Stimulated activated memory B cell treated with anti-CD40 and anti-IgM and Interleukin-4, amounts not matched to agents 10 μg/mL and 1 μg/mL and 100 μg/mL, for 72 hours (primary cell): Measurements from ENCODE around the gene CGN.

Source experiments
- ATAC-seq: fragments of 150-1000 bp; cut with Tn5 transposase; 2 replicates; pipeline ENCODE4 v1.10.0; 2021
- H3K27ac Mint-ChIP-seq: one replicate; pipeline ENCODE4 v1.8.0; 2022; ENCODE audit warnings: mild to moderate bottlenecking, mixed read lengths
- H3K27me3 Mint-ChIP-seq: one replicate; pipeline ENCODE4 v1.8.0; 2022; ENCODE audit warnings: mixed read lengths
- H3K36me3 Mint-ChIP-seq: one replicate; pipeline ENCODE4 v1.8.0; 2022; ENCODE audit warnings: mixed read lengths
- H3K4me1 Mint-ChIP-seq: one replicate; pipeline ENCODE4 v1.8.0; 2022; ENCODE audit warnings: mixed read lengths
- H3K4me3 Mint-ChIP-seq: one replicate; pipeline ENCODE4 v1.8.0; 2022; ENCODE audit warnings: mild to moderate bottlenecking, moderate library complexity, mixed read lengths
- H3K9me3 Mint-ChIP-seq: one replicate; pipeline ENCODE4 v1.8.0; 2022; ENCODE audit warnings: mixed read lengths

The CGN gene

GRCh38 chr1:151579436-151580225 lies 68.4 kb downstream of the CGN start:
- Mint-ChIP-seq H3K27ac (no peak overlapping the region), H3K9me3 (no peaks in the 10 kb centered on the region), H3K36me3 (no peaks in the 10 kb centered on the region), H3K27me3 (no peaks in the 10 kb centered on the region), H3K4me3 (no peak overlapping the region), H3K4me1 (no peaks in the 10 kb centered on the region)
- ATAC-seq: no peak

GRCh38 chr1:151581451-151581850 lies 70.3 kb downstream of the CGN start:
- no peaks in the 10 kb centered on the region for H3K9me3 Mint-ChIP-seq

GRCh38 chr1:151581921-151582320 lies 70.7 kb downstream of the CGN start:
- ATAC-seq: no peak
- no peak overlapping the region for H3K4me3 Mint-ChIP-seq
- H3K4me1 Mint-ChIP-seq: no peaks in the 10 kb centered on the region

More at GRCh38 chr1:151581451-151581850, 70.3 kb downstream of the CGN start:
- Mint-ChIP-seq H3K27me3 (no peaks in the 10 kb centered on the region), H3K27ac (no peak overlapping the region), H3K4me1 (no peaks in the 10 kb centered on the region), H3K36me3 (no peaks in the 10 kb centered on the region), H3K4me3 (no peak overlapping the region)
- ATAC-seq: no peak

DNA sequence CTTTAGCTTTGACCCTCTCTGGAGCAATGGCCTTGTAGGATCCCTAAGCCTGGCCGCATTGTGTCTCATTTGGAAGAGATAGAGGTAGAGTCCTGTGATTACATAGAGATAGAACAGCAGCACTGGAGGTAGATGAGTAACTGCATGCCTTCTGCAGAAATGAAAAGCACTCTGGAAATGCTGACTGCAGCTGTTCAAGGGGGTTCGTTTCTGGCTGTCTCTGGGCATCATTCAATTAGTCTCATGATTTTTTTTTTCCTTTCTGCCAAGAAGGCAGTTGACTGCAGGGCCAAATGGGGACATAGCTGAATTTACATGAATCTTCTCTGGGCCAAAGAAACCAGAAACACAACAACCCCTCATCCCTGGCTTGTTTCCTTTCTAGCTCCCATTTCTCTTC lies 72.6 kb downstream of the CGN start:
- Mint-ChIP-seq H3K27me3 (peaks cover 8% of the 10 kb centered on the region), H3K4me1 (no peaks in the 10 kb centered on the region), H3K9me3 (no peaks in the 10 kb centered on the region), H3K4me3 (no peak overlapping the region), H3K27ac (no peak overlapping the region), H3K36me3 (no peaks in the 10 kb centered on the region)
- ATAC-seq: no peak

More at GRCh38 chr1:151581921-151582320, 70.7 kb downstream of the CGN start:
- Mint-ChIP-seq H3K9me3 (no peaks in the 10 kb centered on the region), H3K36me3 (no peaks in the 10 kb centered on the region), H3K27ac (no peak overlapping the region), H3K27me3 (no peaks in the 10 kb centered on the region)

DNA sequence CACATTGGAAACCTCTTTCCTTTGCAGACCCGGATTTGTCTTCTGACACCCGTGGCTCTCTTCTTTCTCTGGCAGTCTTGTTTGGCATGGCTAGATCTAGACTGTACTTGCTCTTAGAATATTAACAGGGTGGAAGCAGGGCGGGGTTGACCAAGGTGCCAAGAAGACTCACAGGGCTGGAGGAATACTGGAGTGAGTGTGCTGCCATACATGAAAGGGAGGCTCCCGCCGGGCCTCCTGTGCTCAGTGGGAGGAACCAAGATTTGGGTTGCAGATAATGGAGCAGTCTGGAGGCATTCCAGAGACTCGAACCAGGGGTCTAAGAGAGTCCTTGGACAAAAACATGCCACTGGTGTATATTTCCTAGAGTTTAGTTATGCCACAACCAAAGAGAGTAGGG lies 73.1 kb downstream of the CGN start:
- Mint-ChIP-seq H3K9me3 (no peaks in the 10 kb centered on the region), H3K36me3 (no peaks in the 10 kb centered on the region), H3K27ac (no peak overlapping the region), H3K4me1 (no peaks in the 10 kb centered on the region), H3K27me3 (peaks cover 8% of the 10 kb centered on the region), H3K4me3 (no peak overlapping the region)
- ATAC-seq: no peak

DNA sequence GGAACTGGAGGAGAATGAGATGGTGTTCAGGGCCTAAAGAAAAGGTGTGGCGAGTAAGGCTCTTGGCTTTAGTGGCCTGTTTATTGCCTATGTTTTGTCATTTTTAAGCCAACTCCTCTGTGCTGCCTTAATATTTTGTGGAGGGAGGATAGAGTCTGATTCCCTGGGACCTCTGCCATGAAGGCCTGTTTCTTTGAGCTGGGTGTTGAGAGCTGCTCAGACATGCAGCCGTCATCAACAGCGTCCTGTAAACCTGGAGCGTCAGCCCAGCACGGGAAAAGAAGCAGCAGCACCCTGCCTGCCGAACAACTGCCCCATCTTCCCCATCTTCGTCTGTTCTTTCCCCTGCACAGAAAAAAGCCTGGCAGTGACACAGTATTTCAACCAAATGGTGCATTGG lies 73.6 kb downstream of the CGN start:
- Mint-ChIP-seq H3K27me3 (peaks cover 10% of the 10 kb centered on the region), H3K4me3 (no peak overlapping the region), H3K27ac (no peak overlapping the region), H3K36me3 (no peaks in the 10 kb centered on the region), H3K9me3 (no peaks in the 10 kb centered on the region), H3K4me1 (no peaks in the 10 kb centered on the region)
- ATAC-seq: no peak

DNA sequence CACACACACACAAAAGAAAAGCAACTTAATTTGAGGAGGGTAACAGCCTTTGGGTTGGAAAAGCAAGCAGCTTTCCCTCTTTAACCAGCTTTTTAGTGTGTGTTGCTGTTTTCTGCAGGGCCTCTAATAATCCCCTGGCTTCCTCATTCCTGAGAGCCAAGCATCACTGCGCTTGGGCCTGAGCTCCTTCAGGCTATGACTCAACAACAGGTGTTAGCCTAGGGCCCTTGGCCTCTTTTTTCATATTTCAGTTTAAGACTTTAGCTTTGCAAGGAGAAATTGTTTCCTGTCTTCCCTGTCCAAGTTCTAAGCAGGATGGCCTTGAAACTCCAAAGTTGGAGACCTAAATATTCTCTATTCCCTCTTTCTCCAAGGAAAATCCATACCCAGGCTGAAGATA lies 74.4 kb downstream of the CGN start:
- H3K27ac Mint-ChIP-seq: no peak overlapping the region
- H3K9me3 Mint-ChIP-seq: peaks cover 5% of the 10 kb centered on the region
- no peaks in the 10 kb centered on the region for H3K36me3 Mint-ChIP-seq
- no peak overlapping the region for H3K4me3 Mint-ChIP-seq
- H3K27me3 Mint-ChIP-seq: peaks cover 17% of the 10 kb centered on the region
- no peaks in the 10 kb centered on the region for H3K4me1 Mint-ChIP-seq
- no peak for ATAC-seq
